Smooth muscle cell (in vitro differentiated cells): Measurements from ENCODE around the gene ERCC3. TPM values are rescaled to one million over a fixed set of nuclear protein-coding genes. Genes with fewer than 3 reads are reported as not detected.

ENCODE experiments used
- DNase-seq: peaks from one replicate; lab custom pipeline; 2025; ENCODE audit not compliant: unreplicated experiment; lab: John Stamatoyannopoulos, UW
- H2AFZ ChIP-seq: fragments of 200-600 bp; sonication (generic); 2 replicates; pipeline ENCODE4 v1.6.0; 2016; ENCODE audit warnings: antibody characterized with exemption, low read depth, mild to moderate bottlenecking
- H3F3A ChIP-seq: fragments of 200-600 bp; sonication (generic); 2 replicates; pipeline ENCODE4 v1.6.0; 2017; ENCODE audit warnings: antibody characterized with exemption, low read depth
- H3K27ac ChIP-seq: fragments of 200-600 bp; sonication (generic); 2 replicates; pipeline ENCODE4 v1.5.1; 2016; ENCODE audit warnings: low read depth, mild to moderate bottlenecking
- H3K27me3 ChIP-seq: fragments of 200-600 bp; sonication (generic); 2 replicates; pipeline ENCODE4 v1.6.1; 2016; ENCODE audit warnings: low read depth, mild to moderate bottlenecking
- H3K36me3 ChIP-seq: fragments of 200-600 bp; sonication (generic); 2 replicates; pipeline ENCODE4 v1.5.1; 2016; ENCODE audit warnings: low read depth
- H3K4me1 ChIP-seq: fragments of 200-600 bp; sonication (generic); 2 replicates; pipeline ENCODE4 v1.5.1; 2016; ENCODE audit warnings: low read depth
- H3K4me2 ChIP-seq: fragments of 200-600 bp; sonication (generic); 2 replicates; pipeline ENCODE4 v1.6.0; 2016; ENCODE audit warnings: mild to moderate bottlenecking
- H3K4me3 ChIP-seq: fragments of 200-600 bp; sonication (generic); 2 replicates; pipeline ENCODE4 v1.5.1; 2016; ENCODE audit warnings: mild to moderate bottlenecking
- H3K79me2 ChIP-seq: fragments of 200-600 bp; sonication (generic); 2 replicates; pipeline ENCODE4 v1.6.0; 2016; ENCODE audit warnings: low read depth, mild to moderate bottlenecking
- H3K9ac ChIP-seq: fragments of 200-600 bp; sonication (generic); 2 replicates; pipeline ENCODE4 v1.6.0; 2016; ENCODE audit warnings: low read depth
- H3K9me3 ChIP-seq: fragments of 200-600 bp; sonication (generic); replicated peaks from 2 replicates; pipeline ENCODE4 v1.5.1; 2016; ENCODE audit warnings: low read depth
- H4K20me1 ChIP-seq: fragments of 200-600 bp; sonication (generic); 2 replicates; pipeline ENCODE4 v1.6.0; 2016; ENCODE audit warnings: low read depth
- WGBS: methylation state at CpG from one replicate; pipeline ENCODE4 v1.1.7; 2016; ENCODE audit warnings: low lambda C conversion rate; 5-methylcytosine and 5-hydroxymethylcytosine counted together
- polyA plus RNA-seq: library from polyadenylated mRNA; unstranded; fragments of >200 nt; fragmentation: Nextera tagmentation; extraction: Ambion mirVana; gene quantifications from 2 replicates; pipeline ENCODE4 v1.2.1, GENCODE V29; 2016
- total RNA-seq: library from RNA; depleted of rRNA; stranded (reverse); fragments of >200 nt; gene quantifications from 2 replicates; pipeline ENCODE4 v1.2.3, GENCODE V29; 2014
- TF ChIP-seq, protein P1 (sequence below): fragments of 200-600 bp; sonication (generic); IDR thresholded peaks from 2 replicates; pipeline ENCODE4 v1.5.1; 2017; ENCODE audit warnings: borderline replicate concordance, mild to moderate bottlenecking, antibody characterized with exemption; ENCODE audit not compliant: insufficient read depth, poor library complexity, severe bottlenecking

ERCC3 gene
- total and polyA plus RNA-seq, 2 experiments from 2014 or later, result 30.9 to 44.3 TPM

DNA sequence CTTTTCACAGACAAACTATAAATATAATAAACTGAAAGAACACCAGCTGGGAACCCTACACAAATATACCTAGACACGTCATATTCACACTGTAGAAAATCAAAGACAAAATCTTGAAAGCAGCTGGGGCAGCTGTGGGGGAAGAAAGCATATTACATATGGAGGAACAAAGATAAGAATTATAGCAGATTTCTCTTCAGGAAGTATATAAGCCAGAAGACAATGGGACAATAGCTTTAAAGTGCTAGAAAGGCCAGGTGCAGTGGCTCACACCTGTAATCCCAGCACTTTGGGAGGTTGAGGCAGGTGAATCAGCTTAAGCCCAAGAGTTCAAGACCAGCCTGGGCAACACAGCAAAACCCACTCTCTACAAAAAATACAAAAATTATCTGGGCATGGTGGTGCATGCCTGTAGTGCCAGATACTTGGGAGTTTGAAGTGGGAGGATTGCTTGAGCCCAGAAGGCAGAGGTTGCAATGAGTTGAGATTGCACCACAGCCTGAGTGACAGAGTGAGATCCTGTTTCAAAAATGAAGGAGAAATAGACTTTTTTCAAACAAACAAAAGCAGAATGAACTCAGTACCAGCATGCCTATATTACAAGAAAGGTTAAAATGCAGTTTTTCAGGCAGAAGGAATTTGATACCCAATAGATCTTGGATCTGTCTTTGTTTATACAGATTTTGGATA, 26.8 kb upstream of the ERCC3 start:
- 97% methylated on average over 1 of the region's 1 CpG for WGBS
- no peaks in the 10 kb centered on the region for H3K79me2 ChIP-seq
- H3K27me3 ChIP-seq, result no peaks in the 10 kb centered on the region
- no peak overlapping the region for H2AFZ ChIP-seq
- H4K20me1 ChIP-seq, result no peaks in the 10 kb centered on the region
- no peak overlapping the region for H3K4me3 ChIP-seq
- H3K9me3 ChIP-seq, result no peaks in the 10 kb centered on the region
- H3F3A ChIP-seq, result no peaks in the 10 kb centered on the region
- no peak for DNase-seq
- TF ChIP-seq, protein P1, sequence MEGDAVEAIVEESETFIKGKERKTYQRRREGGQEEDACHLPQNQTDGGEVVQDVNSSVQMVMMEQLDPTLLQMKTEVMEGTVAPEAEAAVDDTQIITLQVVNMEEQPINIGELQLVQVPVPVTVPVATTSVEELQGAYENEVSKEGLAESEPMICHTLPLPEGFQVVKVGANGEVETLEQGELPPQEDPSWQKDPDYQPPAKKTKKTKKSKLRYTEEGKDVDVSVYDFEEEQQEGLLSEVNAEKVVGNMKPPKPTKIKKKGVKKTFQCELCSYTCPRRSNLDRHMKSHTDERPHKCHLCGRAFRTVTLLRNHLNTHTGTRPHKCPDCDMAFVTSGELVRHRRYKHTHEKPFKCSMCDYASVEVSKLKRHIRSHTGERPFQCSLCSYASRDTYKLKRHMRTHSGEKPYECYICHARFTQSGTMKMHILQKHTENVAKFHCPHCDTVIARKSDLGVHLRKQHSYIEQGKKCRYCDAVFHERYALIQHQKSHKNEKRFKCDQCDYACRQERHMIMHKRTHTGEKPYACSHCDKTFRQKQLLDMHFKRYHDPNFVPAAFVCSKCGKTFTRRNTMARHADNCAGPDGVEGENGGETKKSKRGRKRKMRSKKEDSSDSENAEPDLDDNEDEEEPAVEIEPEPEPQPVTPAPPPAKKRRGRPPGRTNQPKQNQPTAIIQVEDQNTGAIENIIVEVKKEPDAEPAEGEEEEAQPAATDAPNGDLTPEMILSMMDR, result no peak
- no peak overlapping the region for H3K9ac ChIP-seq
- peaks cover 21% of the 10 kb centered on the region for H3K36me3 ChIP-seq
- H3K4me1 ChIP-seq, result no peaks in the 10 kb centered on the region
- H3K4me2 ChIP-seq, result no peak overlapping the region
- H3K27ac ChIP-seq, result no peak overlapping the region

DNA sequence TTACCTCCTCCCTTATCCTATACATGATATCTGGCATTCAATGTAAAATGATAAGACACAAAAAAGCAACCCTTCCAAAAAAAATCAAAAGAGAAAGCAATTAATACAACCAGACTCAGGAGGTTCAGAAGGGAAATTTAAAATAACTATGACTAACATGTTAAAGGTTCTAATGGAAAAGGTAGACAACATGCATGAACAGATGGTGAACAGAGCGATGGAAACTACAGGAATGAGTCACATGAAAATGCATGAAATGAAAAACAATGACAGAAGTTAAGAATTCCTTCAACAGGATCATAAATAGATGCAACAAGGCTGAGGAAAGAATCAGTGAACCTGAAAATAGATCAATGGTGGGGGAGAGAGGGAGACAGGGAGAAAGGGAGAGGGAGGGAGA, 26.1 kb upstream of the ERCC3 start:
- Histone ChIP-seq H3K9ac (no peak overlapping the region), H3K9me3 (no peaks in the 10 kb centered on the region), H3K36me3 (peaks cover 21% of the 10 kb centered on the region), H4K20me1 (no peaks in the 10 kb centered on the region), H2AFZ (no peak overlapping the region), H3K27me3 (no peaks in the 10 kb centered on the region), H3K79me2 (no peaks in the 10 kb centered on the region), H3K4me3 (no peak overlapping the region), H3K4me1 (no peaks in the 10 kb centered on the region), H3K4me2 (no peak overlapping the region), H3F3A (no peaks in the 10 kb centered on the region), H3K27ac (no peak overlapping the region)
- 98% methylated on average over 1 of the region's 1 CpG for WGBS
- TF ChIP-seq, protein P1, result no peak
- DNase-seq, result no peak

DNA sequence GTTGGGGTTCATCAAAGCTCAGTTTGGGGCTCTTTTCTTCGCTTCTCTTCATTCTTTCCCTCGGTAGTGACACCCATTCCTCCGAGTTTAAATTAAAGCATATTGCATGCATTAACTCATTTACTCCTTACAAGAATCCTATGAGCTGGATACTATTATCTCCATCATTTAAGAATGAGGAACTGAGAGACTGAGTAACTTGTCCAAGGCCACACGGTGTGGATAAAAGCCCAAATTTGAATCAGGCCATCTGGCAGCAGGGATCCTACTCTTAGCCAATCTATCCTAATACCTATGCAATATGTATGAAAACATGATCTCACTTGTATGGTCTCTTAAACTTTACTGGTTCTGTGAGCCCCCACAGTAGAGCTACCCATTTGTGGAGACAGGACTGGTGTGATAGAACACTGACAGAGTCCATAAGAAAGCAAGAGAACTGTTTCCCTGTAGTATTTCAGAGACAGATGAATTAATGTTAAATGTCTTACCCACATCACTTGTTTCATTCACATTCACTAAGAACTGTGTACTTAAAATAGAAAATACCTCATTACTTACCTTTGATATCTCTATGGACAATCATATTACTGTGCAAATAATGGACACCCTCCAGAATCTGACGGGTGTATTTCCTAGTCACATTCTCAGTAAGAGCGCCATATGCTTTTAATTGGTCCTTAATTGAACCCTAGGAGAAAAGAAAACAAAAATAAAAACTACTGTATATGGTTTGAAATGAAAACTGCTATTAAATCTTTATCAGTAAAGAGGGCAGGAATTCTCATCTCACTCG, 20.4 kb upstream of the ERCC3 start:
- Histone ChIP-seq H3K9me3 (no peaks in the 10 kb centered on the region), H3K4me3 (no peak overlapping the region), H3K79me2 (no peaks in the 10 kb centered on the region), H3K36me3 (peaks cover 22% of the 10 kb centered on the region), H3F3A (no peaks in the 10 kb centered on the region), H3K27me3 (no peaks in the 10 kb centered on the region), H3K4me2 (no peak overlapping the region), H2AFZ (no peak overlapping the region), H4K20me1 (no peaks in the 10 kb centered on the region), H3K27ac (no peak overlapping the region), H3K9ac (no peak overlapping the region), H3K4me1 (no peaks in the 10 kb centered on the region)
- DNase-seq, result no peak
- WGBS, result 97% methylated on average over 7 of the region's 7 CpGs
- TF ChIP-seq, protein P1, result no peak
